GM21367 (cell line): ENCODE data around the gene AP3B2.
"Not testable (repeated sequence)": the region's sequence is repeated elsewhere in the genome, so short reads cannot be mapped to it uniquely, and the experiment has no call there.

Experiments
- ATAC-seq: cut with Tn5 transposase; IDR thresholded peaks from one replicate; pipeline ENCODE4 v1.9.1; 2021; ENCODE audit not compliant: unreplicated experiment

AP3B2 gene

DNA sequence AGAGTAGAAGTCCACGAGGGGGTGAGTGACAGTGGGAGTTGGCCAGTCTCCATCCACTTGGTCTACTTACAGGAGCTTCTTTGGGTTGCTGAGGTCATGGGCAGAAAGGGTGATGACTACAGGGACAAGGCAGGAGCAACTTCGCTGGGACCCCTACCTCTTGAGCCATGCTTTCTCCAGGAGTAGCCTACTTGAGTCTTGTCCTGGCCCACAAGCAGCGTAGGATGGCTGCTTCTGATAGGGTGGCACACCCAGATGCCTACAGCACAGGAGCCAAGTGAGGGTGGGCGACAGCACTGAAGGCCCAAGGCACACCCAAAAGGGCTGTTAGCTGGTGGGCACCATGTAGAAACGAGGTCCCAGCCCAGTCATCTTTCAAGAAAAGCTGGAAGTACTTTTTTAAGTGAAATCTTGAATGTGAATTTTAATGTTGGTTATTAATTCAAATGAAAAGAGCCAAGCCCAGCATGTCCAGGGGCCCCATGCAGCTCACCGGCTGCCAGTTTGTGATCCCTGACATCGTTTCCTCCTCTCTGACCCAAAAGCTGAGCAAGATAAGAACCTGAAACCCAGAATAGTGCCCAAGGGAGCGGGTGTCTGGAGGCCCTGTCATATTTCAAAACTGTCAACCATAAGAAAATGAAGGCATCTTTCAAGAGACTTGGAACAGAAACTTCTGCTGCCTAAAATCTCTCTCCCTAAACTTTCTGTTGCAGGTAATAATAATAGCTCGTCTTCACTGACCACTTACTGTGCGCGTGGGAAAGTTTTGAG lies 60.3 kb downstream of the AP3B2 start:
- ATAC-seq: no peak

DNA sequence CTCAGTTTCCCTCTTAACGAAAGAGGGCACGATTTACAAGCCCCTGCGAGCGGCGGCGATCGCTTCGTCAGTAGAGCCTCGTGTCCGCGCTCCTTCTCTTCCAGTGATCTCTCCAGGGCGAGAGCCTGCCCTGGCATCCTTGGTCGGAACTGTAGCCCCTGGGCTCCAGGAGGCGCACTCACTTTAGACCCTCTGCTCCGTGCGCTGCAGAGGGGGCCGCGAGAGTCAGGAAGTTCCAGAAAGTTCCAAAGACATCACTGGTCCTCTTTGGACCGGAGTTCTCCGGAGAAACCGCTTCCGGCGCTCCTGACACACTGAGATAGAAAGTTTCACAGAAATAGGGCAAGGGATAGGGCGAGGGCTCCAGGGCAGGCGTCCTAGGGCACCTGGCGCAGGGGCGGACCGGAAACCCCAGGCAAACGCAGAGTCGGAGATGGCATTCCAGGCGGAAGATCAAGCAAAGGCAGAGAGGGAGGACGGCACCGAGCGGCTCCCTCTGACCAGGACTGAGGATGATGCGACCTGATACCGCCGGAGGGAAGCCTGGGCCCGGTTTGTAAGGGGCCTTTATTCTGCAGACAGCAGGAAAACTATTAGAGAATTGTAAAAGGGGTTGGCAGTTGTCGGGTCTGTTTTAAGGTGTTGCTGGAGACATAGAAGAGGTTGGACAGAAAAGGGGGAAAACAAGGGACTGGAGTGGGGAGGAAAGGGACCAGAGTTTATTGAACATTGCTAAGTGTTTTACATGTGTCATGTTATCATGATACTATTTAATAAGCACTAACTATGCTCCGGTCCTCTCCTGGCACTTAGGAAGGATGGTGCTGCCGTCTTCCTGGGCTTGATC lies 61.2 kb downstream of the AP3B2 start:
- ATAC-seq: no peak

DNA sequence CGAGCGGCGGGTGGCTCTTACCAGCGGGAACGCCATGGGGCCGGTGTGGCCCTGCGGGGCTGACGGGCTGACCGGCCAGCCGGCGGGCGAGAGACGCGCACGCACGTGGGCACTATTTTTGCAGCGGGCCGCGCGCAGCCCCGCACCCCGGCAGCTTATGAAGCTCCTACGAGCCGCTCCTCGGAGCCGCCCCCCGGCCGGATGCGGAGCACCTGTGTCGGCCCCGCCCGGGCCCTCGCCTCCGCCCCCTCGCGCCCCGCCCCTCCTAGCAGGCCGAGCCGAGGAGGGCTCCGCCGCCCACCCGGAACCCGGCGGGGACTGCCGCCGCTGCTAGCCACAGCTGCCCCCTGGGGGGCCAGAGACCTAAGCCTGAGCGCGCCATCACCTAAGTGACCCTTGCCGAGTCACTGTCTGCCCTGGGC lies 61.8 kb downstream of the AP3B2 start:
- ATAC-seq: no peak

DNA sequence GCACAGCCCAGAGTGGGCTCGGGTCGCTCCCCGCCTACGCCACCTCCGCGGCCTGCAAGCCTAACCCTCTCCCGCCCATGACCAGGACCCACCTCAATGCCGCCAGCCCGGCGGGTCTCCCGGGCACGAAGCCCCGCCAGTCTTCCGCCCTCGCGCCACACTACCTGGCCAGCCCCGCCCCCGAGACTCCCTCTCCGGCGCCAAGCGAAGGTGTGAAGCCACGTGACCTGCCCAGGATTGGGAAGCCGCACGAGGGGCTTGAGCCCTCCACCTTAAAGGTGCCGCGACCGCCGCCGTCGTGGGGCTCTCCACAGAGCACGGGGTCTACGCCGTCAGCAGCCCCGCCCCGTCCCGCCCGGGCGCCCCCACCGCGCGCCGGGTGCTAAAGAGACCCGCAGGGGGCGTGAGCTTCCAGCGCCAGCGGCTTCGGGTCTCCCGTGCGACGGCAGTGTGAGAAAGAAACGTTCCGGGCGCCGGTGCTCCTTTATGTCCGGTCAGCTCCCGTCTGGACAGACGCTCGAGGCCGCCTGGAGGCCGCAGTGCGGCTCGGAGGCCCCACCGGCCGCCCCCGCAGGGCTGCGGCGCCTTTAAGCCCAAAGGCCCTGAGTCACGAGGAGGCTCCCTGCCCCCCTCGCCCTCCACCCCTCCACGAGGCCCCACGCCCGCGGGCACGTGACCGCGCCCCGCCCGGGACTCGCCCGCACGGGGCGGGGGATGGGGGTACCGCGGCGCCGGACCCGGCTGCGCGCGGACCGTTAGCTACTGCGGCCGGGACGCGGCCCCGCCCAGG lies 62.4 kb downstream of the AP3B2 start, which contains the start of gene CPEB1:
CPEB1 (minus strand) TSS at position 319 of the 790 bp plus-strand sequence. CDS start 18,904 bp downstream, outside the sequence.
- ATAC-seq: no peak

DNA sequence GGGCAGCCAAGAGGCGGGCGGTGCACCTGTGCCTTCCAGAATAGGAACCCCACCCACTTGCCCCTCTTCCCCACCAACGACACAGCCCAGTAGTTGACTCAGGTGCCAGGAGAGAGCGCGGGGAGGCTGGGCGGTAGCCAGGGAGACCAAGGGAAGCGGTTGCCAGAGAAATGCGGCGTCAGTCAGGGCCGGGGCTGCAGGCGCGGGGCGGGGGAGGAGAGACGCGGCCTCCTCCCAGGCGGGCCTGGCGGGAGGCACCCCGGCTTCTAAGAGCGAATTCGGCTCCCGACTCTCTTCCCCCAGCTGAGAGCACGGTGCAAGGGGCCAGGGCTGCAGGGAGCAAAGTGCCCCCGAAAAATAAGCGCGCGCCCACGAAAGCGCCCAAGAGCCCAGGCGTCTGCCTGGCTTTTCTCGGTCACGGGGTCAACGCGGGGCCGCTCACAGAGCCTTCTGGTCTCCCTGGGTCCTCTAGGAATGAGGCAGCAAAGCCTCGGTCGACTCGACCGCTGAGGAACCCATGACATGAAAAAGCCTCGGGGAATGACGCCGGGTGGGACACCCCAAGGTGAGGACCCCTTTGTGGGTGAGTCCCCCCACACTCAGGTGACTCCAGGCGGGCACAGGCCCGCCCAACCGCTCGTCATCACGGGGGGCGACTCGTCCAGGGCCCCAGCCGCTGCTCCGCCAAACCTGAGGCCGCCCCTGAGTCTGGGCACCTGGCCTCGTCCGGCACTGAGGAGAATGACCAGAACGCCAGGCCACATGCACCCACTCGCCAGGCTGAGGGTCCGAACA lies 63.2 kb downstream of the AP3B2 start:
- ATAC-seq: no peak

DNA sequence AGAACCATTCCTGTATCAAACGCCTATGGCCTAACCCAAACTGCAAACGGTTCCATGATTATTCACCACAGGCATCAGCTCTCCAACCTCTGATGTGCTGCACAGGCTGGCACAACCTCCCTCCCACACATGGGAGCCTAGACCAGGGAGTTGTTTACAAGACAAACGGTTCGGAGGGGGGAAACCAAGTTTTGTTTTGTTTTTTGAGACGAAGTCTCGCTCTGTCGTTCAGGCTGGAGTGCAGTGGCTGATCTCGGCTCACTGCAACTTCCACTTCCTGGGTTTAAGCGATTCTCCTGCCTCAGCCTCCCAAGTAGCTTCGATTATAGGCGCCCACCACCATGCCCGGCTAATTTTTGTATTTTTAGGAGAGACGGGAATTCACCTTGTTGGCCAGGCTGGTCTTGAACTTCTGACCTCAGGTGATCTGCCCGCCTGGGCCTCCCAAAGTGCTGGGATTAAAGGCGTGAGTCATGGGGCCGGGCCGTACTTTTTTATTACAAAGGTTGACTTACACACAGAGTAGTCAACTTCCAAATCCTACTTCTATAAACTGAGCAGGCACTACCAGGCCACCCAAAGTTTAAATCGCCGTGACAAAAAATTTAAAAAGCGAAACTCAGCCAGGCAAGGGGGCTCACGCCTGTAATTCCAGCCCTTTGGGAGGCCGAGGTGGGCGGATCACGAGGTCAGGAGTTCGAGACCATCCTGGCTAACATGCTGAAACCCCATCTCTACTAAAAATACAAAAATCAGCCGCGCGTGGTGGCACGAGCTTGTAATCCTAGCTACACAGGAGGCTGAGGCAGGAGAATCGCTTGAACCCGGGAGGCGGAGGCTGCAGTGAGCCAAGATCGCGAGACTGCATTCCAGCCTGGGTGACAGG lies 64.5 kb downstream of the AP3B2 start:
- ATAC-seq: not testable (repeated sequence)

DNA sequence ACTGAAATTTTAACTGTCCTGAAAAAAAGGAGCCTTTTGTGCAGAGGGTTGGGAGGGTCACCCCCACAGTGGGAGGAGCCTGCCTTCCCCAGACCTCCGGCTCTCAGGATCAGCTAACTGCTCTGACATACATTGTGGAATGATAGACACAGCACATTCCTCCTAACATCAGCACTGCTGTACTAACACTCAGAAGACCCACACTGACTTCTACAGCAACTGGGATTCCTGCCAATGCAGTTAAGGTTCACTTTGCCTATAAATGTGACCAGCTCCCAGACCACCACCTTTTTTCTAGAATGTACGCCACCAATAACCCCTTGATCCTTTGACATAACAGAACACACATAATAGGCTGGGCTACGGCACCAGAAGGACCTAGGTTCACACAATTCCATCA lies 65.7 kb downstream of the AP3B2 start:
- no peak for ATAC-seq

DNA sequence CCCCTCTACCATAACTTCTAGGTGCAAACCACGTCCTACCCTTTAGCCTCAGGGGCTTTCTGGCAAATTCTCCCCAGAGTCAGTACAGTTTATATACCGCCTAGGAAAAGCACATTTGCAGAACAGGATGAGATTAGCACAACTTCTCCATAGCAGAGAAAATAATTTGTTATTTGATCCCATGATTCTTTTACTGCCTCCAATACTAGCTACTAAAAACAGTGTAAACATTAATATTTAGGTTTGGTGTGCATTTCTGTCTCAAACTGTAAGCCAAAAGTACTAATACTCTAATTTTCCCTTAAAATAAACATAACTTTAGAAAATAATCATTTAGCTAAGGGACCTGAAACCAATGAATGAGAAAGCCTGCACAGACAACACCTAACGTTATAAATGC lies 67.0 kb downstream of the AP3B2 start:
- ATAC-seq: no peak

DNA sequence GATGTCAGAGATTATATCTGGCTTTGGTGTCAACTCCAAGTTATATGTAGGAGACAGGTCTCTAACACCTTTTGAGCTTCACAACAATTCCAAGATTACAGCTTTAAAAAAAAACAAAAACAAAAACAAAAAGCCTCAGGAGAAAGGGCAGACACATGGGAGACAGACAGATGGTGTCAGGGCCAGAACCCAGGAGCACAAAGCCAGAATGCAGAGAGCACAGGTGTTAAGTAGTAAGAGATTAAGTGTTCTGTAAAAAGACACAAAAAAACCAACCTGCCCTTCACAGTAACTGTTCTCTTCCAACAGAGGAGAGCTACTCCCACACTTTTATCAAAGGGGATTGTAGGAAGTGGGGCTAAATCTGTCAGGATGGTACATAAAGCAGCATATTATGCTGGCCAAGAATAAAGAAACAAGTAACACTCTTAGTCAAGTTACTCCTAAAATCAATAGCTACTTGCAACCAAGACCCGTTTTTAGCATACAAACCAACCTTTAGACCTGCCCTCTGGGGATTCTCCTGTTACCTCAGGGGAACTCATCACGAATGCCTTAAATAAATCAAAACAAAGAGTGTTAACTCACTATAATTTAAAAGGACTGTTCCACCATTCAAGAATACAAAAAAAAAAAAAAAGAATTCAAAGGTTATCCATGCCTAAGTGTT lies 68.4 kb downstream of the AP3B2 start:
- ATAC-seq: no peak

DNA sequence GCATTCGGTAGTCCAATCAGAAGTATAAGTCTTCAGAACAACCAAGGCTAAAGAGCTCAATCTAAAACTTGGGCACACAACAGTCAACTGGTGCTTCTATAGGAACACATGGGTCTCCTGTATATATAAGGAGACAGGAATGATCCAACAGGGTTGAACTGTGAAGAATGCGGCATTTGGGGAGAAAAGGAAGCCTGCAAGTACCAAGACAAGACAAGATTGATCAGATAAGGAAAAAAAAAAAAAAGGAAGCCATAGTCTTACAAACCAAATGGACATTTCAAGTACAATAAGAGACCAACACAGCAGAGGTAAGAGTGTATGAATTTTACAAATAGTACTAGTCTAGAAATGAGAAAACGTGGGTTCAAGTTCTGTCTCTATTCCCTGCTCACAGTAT lies 69.0 kb downstream of the AP3B2 start:
- ATAC-seq: no peak

DNA sequence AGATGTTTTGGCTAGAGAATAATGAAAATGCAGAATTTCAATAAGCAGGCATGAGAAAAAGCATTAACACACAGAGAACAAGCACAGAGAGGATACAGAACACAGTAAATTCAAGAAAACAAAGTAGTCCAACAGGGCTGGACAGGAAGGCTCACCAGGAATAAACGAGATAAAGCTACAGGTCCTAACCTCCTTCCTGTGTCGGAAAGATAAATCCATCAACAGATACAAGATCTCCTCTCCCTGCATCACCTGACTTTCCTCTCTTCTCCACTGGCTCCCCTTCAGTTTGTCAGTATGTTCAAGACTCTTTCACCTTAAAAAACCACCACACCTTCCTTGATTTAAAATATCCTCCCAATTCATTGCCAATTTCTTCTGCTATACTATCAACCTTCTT lies 73.9 kb downstream of the AP3B2 start:
- no peak for ATAC-seq

DNA sequence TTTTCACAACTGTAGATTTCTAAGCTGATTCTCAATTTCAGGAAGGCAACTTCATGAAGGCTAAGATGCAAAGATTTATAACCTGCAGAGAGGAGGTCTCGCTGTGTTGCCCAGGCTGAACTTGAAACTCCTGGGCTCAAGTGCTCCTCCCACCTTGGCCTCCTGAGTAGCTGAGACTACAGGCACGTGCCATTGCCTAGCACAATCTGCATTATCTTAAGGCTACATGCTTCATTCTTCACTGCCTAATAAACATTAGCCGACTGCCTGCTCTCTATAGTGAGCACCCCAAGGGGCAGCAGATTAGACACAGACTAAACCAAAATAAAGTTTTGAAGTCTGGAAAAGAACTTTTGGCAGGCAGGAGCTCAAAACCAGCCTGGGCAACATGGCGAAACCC lies 79.6 kb downstream of the AP3B2 start:
- no peak for ATAC-seq

DNA sequence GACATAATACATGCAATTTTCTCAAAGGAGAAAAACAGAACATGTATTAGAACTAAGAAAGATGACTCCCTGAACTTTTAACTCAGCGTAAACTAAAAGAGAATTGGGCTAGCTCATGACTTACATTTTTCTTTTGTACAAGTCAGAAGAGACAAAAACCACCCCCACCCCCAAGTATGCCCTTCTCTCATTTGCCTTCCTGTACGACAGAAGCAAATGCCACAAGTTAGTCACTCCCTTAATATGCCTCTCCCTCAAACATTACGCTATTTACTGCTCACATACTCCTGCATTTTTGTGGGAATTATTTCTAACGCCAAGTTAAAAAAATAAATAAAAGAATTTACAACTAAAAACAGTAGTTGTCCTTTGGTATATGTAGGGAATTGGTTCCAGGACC lies 84.5 kb downstream of the AP3B2 start:
- ATAC-seq: no peak

DNA sequence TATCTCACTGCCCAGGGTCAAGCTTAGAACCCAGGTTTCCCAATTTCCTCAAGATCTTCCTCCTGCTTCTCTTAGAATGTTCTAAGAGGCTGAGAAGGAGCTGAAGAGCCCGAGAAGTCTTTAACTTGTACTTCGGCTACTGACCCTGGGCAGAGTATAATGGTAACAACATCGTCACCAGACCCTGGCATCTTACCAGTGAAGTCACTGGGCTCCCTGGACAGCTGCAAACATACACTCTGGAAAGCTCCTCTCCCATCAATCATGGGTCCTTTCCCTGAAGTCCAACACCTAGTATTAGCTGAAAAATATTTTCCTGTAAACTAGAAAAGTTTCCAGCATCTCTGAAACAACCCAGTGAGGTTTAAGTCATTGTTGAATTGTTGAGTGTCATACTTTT lies 85.2 kb downstream of the AP3B2 start:
- ATAC-seq: no peak

DNA sequence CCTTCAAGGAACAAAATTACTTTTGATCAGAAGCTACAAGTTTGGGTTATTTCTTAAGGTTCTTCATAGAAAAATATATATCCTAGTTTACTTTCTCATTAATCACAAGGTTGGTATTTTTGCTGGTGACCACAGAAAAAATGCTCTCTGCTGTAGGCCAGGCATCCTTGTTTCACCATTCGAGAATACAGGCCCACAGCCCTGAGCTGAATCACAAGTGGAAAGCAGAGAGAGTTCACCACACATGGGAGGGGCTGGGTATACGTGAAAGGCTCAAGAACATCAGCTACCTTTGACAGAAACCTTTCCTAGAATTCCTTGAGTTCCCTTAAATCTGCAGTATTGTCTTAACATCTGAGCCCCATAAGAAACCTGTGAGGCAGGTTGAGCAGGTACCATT lies 85.7 kb downstream of the AP3B2 start:
- no peak for ATAC-seq

DNA sequence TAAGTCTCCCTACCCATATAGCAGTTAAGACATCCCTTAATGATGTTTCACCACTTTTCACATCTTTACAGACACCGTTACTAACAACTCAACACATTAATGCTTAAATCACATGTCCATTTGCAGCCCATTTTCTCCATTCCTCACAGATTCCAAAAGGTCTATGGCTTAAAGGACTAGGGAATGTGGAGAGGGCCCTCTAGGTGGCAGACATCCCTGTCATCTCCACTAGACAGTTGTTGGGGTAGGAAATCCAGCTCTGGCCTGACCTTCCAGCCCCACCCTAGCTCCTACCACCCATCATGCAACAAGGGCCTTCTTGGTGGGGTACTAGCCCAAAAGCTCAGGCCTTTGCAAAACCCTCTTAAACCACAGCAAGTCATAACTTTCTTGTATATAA lies 87.7 kb downstream of the AP3B2 start:
- ATAC-seq: no peak

DNA sequence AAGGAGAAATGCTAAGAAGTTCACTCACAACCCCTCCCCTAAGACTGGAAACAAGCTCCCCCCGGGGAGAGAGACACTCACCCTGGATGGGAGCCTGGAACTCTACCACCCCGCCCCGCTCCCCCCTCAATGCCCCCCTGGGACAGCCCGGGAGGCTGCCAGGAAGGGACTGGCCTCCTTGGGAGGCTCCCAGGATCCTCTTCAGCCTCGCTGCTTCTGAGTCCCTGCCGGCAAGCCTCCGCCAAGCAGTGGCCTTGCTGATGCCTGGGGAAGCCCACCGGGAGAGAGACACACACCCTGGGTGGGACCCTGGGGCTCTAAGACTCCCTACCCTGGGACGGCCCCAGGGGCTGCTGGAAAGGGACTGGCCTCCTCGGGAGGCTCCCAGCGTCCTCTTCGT lies 95.9 kb downstream of the AP3B2 start:
- ATAC-seq: no peak

DNA sequence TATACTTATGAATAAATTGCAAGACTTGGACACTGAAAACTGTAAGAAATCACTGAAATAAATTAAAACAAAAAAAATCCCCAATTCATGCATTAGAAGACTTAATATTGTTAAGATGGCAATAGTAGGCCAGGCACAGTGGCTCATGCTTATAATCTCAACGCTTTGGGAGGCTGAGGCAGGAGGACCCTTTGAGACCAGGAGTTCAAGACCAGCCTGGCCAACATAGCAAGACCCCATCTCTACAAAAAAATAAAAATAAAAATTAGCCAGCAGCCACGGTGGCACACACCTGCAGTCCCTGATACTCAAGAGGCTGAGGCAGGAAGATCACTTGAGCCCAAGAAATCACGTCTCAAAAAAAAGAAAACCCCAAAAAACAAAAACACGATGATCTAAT lies 98.3 kb downstream of the AP3B2 start:
- no peak for ATAC-seq
